ENCODE measurements around the gene COPZ1.

DNA sequence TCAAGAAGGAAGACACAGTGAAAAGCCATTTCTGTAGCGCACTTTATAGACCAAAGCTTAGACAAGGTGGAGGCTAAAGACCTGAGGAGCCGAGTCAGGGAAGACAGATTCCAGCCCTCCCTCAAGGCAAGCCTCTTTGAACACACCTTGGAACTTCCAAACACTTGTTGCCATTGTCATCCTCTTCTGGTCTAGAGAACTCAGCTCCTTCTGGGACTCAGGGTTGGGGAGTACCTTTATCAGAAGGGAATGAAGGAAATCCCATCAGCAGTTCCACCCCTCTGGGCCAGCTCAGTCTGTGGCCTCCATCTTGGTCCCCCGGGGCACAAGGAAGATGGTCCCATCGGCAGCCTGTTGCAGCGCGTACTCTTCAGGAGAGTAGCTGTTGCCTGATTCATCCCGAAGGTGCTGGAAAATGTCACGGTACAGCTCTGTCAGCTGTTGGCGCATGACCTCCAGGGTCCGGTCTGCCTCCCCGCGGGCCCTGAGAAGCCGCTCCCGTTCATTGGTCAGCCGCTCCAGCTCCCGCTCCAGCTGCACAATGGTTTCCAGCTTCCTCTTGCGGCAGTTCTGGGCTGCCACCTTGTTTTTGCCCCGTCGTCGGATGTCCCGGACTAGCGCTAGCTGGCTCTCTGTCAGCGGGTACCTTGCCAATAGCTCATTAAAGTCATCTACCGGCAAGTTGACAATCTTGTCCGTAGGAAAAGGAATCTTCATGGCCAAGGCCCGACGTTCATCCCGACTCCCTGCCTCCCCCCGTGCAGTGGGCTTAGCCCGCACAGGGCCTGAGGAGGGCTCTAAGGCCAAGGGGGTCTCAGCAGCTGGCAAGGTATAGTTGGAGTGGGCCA lies 32.6 kb upstream of the COPZ1 start:
- TF ChIP-seq, protein P1, sequence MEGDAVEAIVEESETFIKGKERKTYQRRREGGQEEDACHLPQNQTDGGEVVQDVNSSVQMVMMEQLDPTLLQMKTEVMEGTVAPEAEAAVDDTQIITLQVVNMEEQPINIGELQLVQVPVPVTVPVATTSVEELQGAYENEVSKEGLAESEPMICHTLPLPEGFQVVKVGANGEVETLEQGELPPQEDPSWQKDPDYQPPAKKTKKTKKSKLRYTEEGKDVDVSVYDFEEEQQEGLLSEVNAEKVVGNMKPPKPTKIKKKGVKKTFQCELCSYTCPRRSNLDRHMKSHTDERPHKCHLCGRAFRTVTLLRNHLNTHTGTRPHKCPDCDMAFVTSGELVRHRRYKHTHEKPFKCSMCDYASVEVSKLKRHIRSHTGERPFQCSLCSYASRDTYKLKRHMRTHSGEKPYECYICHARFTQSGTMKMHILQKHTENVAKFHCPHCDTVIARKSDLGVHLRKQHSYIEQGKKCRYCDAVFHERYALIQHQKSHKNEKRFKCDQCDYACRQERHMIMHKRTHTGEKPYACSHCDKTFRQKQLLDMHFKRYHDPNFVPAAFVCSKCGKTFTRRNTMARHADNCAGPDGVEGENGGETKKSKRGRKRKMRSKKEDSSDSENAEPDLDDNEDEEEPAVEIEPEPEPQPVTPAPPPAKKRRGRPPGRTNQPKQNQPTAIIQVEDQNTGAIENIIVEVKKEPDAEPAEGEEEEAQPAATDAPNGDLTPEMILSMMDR (IDR thresholded peaks at IDR 0.05 in 4 of 5, conservative IDR thresholded peaks at IDR 0.05 in 1 of 5): no peak
- TF ChIP-seq POLR2A (IDR thresholded peaks at IDR 0.05): no peak

Data from gastrocnemius medialis (tissue), 4 donors.